ENCODE results near the gene UBR3.

The UBR3 gene

DNA sequence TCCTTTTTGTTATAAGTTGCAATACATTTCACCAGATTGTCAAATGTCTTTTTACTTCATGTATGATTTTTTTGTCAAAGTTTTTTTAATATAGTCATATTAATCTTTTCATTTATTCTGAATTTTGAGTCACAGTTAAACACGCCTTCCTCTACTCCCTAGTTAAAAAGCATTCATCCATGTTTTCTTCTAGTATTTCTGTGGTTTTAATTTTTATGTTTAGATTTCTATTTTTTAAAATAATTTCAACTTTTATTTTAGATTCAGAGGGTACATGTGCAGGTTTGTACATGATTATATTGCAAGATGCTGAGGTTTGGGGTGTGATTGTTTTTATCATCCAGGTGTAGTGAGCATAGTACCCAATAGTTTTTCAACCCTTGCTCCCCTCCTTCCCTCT lies 204.0 kb downstream of the UBR3 start:
- peaks cover 21% of the 10 kb centered on the region; the same call in 1 of the 2 replicates for H3K4me1 ChIP-seq (ENCODE audit: insufficient read depth, low read length)
- H3K27ac ChIP-seq (ENCODE audit: low read length) = no peak overlapping the region
- no peaks in the 10 kb centered on the region for H3K9me3 ChIP-seq (ENCODE audit: insufficient read depth, low read depth, low read length)
- no peak overlapping the region for H3K4me3 ChIP-seq (ENCODE audit: low read length)
- no peak overlapping the region for H3K9ac ChIP-seq (ENCODE audit: low read depth, low read length)
- no peaks in the 10 kb centered on the region for H3K27me3 ChIP-seq (ENCODE audit: insufficient read depth, low read length)
- H3K36me3 ChIP-seq (ENCODE audit: insufficient read depth, low read depth, low read length) = peaks cover 5% of the 10 kb centered on the region; the same call in 1 of the 2 replicates

DNA sequence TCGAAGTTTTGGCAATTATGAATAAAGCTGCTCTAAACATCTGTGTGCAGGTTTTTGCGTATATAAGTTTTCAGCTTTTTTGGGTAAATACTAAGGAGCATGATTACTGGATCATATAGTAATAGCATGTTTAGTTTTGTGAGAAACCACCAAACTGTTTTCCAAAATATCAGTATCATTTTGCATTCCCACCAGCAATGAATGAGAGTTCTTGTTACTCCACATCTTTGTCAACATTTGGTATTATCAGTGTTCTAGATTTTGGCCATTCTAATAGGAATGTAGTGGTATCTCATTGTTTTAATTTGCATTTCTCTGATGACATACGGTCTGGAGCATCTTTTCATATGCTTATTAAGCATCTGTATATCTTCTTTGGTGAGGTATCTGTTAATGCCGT lies 207.3 kb downstream of the UBR3 start:
- Histone ChIP-seq H3K9me3 (ENCODE audit: insufficient read depth, low read depth, low read length) (no peaks in the 10 kb centered on the region), H3K27ac (ENCODE audit: low read length) (no peak overlapping the region), H3K4me1 (ENCODE audit: insufficient read depth, low read length) (peaks cover 6% of the 10 kb centered on the region; the same call in 1 of the 2 replicates), H3K4me3 (ENCODE audit: low read length) (no peak overlapping the region), H3K27me3 (ENCODE audit: insufficient read depth, low read length) (no peaks in the 10 kb centered on the region), H3K36me3 (ENCODE audit: insufficient read depth, low read depth, low read length) (peaks cover 5% of the 10 kb centered on the region; the same call in 1 of the 2 replicates), H3K9ac (ENCODE audit: low read depth, low read length) (no peak overlapping the region)

DNA sequence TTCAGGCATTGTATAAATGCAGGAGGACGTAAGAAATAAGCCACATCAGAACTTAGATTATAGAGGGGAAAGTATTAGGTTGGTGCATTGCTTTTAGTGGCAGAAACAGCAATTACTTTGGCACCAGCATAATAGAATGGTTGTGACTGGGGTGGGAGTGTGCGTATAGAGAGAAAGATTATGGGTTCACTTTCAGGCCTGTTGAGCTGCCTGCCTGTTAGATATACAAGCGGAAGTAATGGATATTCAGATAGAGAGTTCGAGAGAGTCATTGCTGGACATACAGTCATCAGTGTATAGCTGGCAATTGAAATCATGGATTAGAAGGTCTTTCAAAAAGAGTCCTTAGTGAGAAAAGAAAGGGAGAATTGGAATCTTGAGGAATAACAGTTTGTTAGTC lies 211.5 kb downstream of the UBR3 start:
- H3K36me3 ChIP-seq (ENCODE audit: insufficient read depth, low read depth, low read length) = 0 out of 2 replicates have a peak, but pooled peaks cover 3% of the 10 kb centered on the region
- no peaks in the 10 kb centered on the region for H3K9me3 ChIP-seq (ENCODE audit: insufficient read depth, low read depth, low read length)
- H3K27ac ChIP-seq (ENCODE audit: low read length) = no peak overlapping the region
- H3K4me1 ChIP-seq (ENCODE audit: insufficient read depth, low read length) = no peaks in the 10 kb centered on the region
- H3K4me3 ChIP-seq (ENCODE audit: low read length) = no peak overlapping the region
- H3K9ac ChIP-seq (ENCODE audit: low read depth, low read length) = no peak overlapping the region
- no peaks in the 10 kb centered on the region for H3K27me3 ChIP-seq (ENCODE audit: insufficient read depth, low read length)

DNA sequence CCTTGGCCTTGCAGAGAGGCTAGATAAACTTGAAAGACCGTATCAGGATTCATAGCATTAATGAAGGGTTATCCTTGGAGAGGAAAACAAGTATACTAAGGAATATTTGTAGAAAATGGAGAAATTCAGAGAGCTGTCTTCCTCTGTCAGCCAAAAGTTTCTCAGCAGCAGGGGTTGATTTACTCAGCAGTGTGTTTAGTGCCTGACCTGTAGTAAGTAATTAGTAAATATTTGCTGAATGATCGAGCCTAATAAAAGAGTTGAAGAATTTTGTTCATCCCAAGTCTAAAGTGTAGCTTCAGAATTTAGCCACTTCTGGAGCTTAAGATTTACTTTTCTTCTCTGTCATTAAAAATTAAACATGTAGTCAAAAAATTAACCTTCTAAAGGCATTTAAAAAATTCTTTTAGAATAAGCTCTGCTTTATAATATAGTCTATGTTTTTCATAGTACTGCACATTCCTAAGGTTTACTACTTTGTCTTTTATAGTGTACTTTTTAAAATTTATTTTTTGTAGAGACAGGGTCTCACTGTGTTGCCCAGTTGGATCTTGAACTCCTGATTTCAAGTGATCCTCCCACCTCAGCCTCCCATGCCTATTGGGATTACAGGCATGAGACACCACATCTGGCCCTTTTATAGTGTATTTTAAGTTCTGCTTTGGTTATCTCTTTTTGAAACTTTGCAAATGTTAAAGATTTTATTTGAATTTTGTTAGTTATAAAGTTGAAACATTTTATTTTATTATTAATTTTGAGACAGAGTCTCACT lies 212.3 kb downstream of the UBR3 start:
- H3K4me3 ChIP-seq (ENCODE audit: low read length) = no peak overlapping the region
- H3K27ac ChIP-seq (ENCODE audit: low read length) = no peak overlapping the region
- H3K36me3 ChIP-seq (ENCODE audit: insufficient read depth, low read depth, low read length) = 0 out of 2 replicates have a peak, but pooled peaks cover 3% of the 10 kb centered on the region
- H3K4me1 ChIP-seq (ENCODE audit: insufficient read depth, low read length) = no peaks in the 10 kb centered on the region
- H3K9me3 ChIP-seq (ENCODE audit: insufficient read depth, low read depth, low read length) = no peaks in the 10 kb centered on the region
- H3K27me3 ChIP-seq (ENCODE audit: insufficient read depth, low read length) = no peaks in the 10 kb centered on the region
- H3K9ac ChIP-seq (ENCODE audit: low read depth, low read length) = no peak overlapping the region

DNA sequence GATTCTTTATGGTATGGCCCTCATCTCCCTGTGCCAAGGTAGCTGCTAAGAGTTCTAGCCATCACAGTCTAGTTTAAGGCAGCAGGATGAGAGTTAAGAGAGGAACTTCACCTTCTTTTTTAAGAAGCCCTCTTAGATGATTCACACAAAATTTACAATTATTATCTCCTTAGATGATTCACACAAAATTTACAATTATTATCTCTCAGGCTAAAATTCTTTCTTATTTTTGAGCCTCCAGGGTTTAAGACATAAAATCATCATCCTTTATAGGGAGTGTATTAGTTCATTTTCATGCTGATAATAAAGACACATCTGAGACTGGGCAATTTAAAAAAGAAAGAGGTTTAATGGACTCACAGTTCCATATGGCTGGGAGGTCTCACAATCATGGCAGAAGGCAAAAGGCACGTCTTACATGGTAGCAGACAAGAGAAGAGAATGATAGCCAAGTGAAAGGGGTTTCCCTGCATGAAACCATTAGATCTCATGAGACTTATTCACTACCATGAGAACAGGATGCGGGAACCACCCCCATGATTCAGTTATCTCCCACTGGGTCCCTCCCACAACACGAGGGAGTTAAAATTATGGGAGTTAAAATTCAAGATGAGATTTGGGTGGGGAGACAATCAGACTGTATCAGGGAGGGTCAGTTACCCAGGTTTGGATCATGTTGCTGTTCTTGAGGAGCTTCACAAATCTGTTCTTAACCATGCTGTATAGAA lies 217.7 kb downstream of the UBR3 start:
- Histone ChIP-seq H3K9ac (ENCODE audit: low read depth, low read length) (no peak overlapping the region), H3K36me3 (ENCODE audit: insufficient read depth, low read depth, low read length) (0 out of 2 replicates have a peak, but pooled peaks cover 3% of the 10 kb centered on the region), H3K4me1 (ENCODE audit: insufficient read depth, low read length) (no peaks in the 10 kb centered on the region), H3K27me3 (ENCODE audit: insufficient read depth, low read length) (no peaks in the 10 kb centered on the region), H3K27ac (ENCODE audit: low read length) (no peak overlapping the region), H3K9me3 (ENCODE audit: insufficient read depth, low read depth, low read length) (no peaks in the 10 kb centered on the region), H3K4me3 (ENCODE audit: low read length) (no peak overlapping the region)

DNA sequence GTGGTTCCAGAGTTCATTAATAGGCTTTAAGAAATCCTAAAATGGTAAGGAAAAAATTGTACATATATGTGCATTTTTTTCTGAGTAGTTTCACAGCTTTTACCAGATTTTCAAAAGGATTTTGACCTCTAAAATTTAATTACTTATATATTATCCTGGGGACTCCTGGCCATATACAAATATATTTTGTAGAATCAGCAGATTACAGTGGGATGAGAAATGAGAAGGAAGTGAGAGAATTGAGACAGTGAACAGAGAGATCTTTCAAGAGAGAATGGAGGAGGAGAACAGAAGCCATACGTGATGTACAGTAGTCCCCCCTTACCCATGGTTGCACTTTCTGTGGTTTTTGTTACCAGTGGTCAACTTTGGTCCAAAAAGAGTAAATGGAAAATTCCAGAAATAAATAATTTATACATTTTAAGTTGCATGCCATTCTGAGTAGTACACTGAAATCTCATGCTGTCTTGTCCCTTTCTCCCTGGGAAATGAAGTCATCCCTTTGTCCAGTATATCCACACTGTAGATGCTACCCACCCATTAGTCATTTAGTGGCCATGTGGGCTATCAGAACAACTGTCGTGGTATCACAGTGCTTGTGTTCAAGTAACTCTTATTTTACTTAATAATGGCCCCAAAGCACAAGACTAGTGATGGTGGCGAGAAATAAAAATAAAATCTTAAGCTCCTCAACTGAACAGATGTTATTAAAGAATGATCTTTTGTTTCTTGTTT lies 220.2 kb downstream of the UBR3 start:
- no peaks in the 10 kb centered on the region for H3K36me3 ChIP-seq (ENCODE audit: insufficient read depth, low read depth, low read length)
- H3K4me3 ChIP-seq (ENCODE audit: low read length) = no peak overlapping the region
- H3K9me3 ChIP-seq (ENCODE audit: insufficient read depth, low read depth, low read length) = no peaks in the 10 kb centered on the region
- H3K9ac ChIP-seq (ENCODE audit: low read depth, low read length) = no peak overlapping the region
- H3K4me1 ChIP-seq (ENCODE audit: insufficient read depth, low read length) = no peaks in the 10 kb centered on the region
- H3K27me3 ChIP-seq (ENCODE audit: insufficient read depth, low read length) = no peaks in the 10 kb centered on the region
- no peak overlapping the region for H3K27ac ChIP-seq (ENCODE audit: low read length)

DNA sequence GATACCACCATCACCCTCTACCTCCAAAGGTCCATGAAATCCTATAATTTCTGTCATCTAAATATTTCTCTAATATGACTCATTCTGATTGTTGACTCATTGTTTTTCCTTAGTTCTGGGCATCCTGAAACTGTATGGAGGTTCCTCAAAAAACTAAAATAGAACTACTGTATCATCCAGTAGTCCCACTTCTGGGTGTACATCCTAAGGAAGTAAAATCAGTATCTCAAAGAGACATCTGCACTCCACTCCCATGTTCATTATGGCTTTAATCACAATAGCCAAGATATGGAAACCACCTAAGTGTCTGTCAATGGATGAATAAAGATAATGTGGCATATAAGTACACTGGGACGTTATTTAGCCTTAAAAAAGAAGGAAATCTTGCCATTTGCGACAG lies 224.9 kb downstream of the UBR3 start:
- no peaks in the 10 kb centered on the region for H3K9me3 ChIP-seq (ENCODE audit: insufficient read depth, low read depth, low read length)
- no peak overlapping the region for H3K27ac ChIP-seq (ENCODE audit: low read length)
- no peaks in the 10 kb centered on the region for H3K36me3 ChIP-seq (ENCODE audit: insufficient read depth, low read depth, low read length)
- H3K9ac ChIP-seq (ENCODE audit: low read depth, low read length) = no peak overlapping the region
- no peaks in the 10 kb centered on the region for H3K4me1 ChIP-seq (ENCODE audit: insufficient read depth, low read length)
- no peak overlapping the region for H3K4me3 ChIP-seq (ENCODE audit: low read length)
- H3K27me3 ChIP-seq (ENCODE audit: insufficient read depth, low read length) = no peaks in the 10 kb centered on the region

DNA sequence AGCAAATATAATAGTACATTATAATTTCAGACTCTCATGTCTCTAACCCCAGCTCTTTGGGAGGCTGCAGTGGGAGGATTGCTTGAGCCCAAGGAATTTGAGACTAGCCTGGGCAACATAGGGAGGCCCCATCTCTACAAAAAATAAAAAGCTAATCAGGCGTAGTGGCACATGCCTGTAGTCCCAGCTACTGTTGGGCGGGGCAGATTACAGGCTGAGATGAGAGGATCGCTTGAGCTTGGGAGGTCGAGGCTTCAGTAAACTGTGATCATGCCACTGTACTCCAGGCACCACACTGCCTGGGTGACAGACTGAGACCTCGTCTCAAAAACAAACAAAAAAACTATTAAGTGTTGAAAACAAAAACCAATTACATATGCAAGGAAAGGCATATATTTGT lies 227.7 kb downstream of the UBR3 start:
- no peaks in the 10 kb centered on the region for H3K4me1 ChIP-seq (ENCODE audit: insufficient read depth, low read length)
- no peaks in the 10 kb centered on the region for H3K36me3 ChIP-seq (ENCODE audit: insufficient read depth, low read depth, low read length)
- H3K9me3 ChIP-seq (ENCODE audit: insufficient read depth, low read depth, low read length) = no peaks in the 10 kb centered on the region
- H3K9ac ChIP-seq (ENCODE audit: low read depth, low read length) = no peak overlapping the region
- peak overlapping the region; percentile 62 for H3K27ac ChIP-seq (ENCODE audit: low read length)
- H3K4me3 ChIP-seq (ENCODE audit: low read length) = no peak overlapping the region
- no peaks in the 10 kb centered on the region for H3K27me3 ChIP-seq (ENCODE audit: insufficient read depth, low read length)

DNA sequence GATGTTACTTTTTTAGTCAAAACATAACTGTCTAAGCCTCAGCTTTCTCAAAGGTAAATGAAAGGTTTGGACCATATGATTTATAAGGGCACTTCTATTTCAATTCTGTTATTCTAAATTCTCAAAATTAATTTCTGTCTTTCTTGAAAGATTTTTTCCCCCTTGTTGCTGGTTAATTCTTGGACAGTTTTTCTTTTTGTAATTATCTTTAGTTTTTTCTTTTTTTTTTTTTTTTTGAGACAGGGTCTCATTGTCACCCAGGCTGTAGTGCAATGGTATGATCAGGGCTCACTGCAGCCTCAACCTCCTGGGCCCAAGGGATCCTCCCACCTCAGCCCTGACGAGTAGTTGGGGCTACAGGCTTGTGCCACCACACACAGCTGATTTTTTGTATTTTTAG lies 229.6 kb downstream of the UBR3 start:
- H3K27ac ChIP-seq (ENCODE audit: low read length) = no peak overlapping the region

DNA sequence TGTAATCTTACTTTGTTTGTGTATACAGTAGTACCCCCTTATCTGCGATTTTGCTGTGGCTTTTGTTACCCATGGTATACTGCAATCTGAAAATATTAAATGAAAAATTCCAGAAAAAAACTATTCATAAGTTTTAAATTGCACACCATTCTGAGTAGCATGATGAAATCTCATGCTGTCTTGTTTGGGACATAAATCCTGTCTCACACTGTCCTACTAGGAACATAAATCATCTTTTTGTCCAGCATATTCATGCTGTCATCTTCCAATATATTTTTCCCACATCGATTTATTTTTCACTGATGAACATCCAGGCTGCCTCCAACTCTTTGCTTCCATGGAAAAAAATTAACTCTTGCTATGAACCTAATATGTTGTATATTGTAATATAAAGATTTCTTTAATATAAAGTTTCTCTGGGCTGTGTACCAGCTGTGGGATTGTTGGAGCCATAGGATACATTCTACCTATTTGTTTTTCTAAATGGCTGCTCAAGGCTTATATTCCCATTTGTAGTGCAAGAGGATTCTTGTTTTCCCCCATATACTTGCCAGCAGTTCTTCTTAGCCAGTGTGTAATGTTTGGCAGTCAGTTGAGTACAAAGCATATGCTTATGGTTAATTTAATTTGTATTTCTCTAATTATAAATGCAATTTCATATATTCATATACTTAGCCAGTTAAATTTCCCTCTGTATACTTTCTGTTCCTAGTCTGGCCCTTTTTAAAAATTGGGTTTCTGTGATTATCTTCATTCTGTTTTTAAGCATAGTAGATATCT lies 236.4 kb downstream of the UBR3 start:
- Histone ChIP-seq H3K9me3 (ENCODE audit: insufficient read depth, low read depth, low read length) (no peaks in the 10 kb centered on the region), H3K9ac (ENCODE audit: low read depth, low read length) (no peak overlapping the region), H3K4me3 (ENCODE audit: low read length) (no peak overlapping the region), H3K27ac (ENCODE audit: low read length) (no peak overlapping the region), H3K36me3 (ENCODE audit: insufficient read depth, low read depth, low read length) (peaks cover 7% of the 10 kb centered on the region; the same call in 1 of the 2 replicates), H3K27me3 (ENCODE audit: insufficient read depth, low read length) (no peaks in the 10 kb centered on the region), H3K4me1 (ENCODE audit: insufficient read depth, low read length) (no peaks in the 10 kb centered on the region)

More for the DNA sequence above, 229.6 kb downstream of the UBR3 start:
- H3K9ac ChIP-seq (ENCODE audit: low read depth, low read length) = no peak overlapping the region
- no peaks in the 10 kb centered on the region for H3K36me3 ChIP-seq (ENCODE audit: insufficient read depth, low read depth, low read length)
- no peak overlapping the region for H3K4me3 ChIP-seq (ENCODE audit: low read length)
- no peaks in the 10 kb centered on the region for H3K9me3 ChIP-seq (ENCODE audit: insufficient read depth, low read depth, low read length)
- no peaks in the 10 kb centered on the region for H3K27me3 ChIP-seq (ENCODE audit: insufficient read depth, low read length)
- H3K4me1 ChIP-seq (ENCODE audit: insufficient read depth, low read length) = no peaks in the 10 kb centered on the region

DNA sequence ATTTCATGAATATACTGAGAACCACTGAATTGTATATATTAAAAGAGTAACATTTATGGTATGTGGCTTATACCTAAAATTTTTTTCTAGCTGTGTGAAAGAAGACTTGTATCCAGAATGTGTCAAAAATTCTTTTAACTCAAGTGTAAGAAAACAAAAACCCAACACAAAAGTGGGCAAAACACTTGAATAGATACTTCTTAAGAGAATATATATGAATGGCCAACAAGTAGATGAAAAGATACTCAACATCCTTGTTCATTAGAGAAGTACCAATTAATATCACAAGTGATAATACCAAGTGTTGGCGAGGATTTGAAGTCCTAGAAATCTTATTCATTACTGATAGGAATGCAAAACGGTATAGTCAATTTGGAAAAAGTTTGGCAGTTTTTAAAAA lies 243.5 kb downstream of the UBR3 start:
- Histone ChIP-seq H3K4me1 (ENCODE audit: insufficient read depth, low read length) (peaks cover 9% of the 10 kb centered on the region; the same call in 1 of the 2 replicates), H3K36me3 (ENCODE audit: insufficient read depth, low read depth, low read length) (peaks cover 29% of the 10 kb centered on the region; the same call in 1 of the 2 replicates), H3K9me3 (ENCODE audit: insufficient read depth, low read depth, low read length) (peaks cover 15% of the 10 kb centered on the region; the same call in 1 of the 2 replicates), H3K27ac (ENCODE audit: low read length) (no peak overlapping the region), H3K4me3 (ENCODE audit: low read length) (no peak overlapping the region), H3K27me3 (ENCODE audit: insufficient read depth, low read length) (no peaks in the 10 kb centered on the region), H3K9ac (ENCODE audit: low read depth, low read length) (no peak overlapping the region)

All from iPS-20b (cell line).